Astrocyte of the spinal cord (primary cell): ENCODE measurements around the gene ANKRD49.

ENCODE experiments used
- DNase-seq: peaks from one replicate; pipeline ENCODE4 v3.0.0; 2011; ENCODE audit warnings: low read depth, low spot score
- H3K4me3 ChIP-seq: 2 replicates; pipeline ENCODE4 v1.5.1; 2011; ENCODE audit warnings: low read depth, mild to moderate bottlenecking, low read length, moderate library complexity
- in situ Hi-C: cut with HindIII; loops from 2 replicates; pipeline ENCODE4 v1.10.0; 2017; ENCODE audit warnings: low sequenced_read_pairs
- TF ChIP-seq, protein P1 (sequence below): IDR thresholded peaks from 2 replicates; pipeline ENCODE4 v1.5.1; 2012; ENCODE audit warnings: low read depth, mild to moderate bottlenecking, low read length, inconsistent platforms

Gene ANKRD49

DNA sequence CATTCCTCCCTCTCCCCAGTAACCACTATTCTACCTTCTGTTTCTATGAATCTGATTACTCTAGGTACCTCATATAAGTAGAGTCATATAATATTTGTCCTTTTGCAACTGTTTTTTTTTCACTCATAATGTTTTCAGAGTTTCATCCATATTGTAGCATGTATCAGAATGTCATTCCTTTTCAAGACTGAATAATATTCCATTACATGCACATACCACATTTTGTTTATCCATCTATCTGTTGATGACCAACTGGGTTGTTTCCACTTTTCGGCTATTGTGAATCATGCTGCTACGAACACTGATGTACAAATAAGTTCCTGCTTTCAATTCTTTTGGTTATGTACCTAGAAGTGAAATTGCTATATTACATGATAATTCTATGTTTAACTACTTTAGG is 40.8 kb upstream of the ANKRD49 start:
- DNase-seq = no peak
- TF ChIP-seq, protein P1, sequence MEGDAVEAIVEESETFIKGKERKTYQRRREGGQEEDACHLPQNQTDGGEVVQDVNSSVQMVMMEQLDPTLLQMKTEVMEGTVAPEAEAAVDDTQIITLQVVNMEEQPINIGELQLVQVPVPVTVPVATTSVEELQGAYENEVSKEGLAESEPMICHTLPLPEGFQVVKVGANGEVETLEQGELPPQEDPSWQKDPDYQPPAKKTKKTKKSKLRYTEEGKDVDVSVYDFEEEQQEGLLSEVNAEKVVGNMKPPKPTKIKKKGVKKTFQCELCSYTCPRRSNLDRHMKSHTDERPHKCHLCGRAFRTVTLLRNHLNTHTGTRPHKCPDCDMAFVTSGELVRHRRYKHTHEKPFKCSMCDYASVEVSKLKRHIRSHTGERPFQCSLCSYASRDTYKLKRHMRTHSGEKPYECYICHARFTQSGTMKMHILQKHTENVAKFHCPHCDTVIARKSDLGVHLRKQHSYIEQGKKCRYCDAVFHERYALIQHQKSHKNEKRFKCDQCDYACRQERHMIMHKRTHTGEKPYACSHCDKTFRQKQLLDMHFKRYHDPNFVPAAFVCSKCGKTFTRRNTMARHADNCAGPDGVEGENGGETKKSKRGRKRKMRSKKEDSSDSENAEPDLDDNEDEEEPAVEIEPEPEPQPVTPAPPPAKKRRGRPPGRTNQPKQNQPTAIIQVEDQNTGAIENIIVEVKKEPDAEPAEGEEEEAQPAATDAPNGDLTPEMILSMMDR = no peak
- H3K4me3 ChIP-seq = no peak overlapping the region
- in situ Hi-C loops = no loop called here

DNA sequence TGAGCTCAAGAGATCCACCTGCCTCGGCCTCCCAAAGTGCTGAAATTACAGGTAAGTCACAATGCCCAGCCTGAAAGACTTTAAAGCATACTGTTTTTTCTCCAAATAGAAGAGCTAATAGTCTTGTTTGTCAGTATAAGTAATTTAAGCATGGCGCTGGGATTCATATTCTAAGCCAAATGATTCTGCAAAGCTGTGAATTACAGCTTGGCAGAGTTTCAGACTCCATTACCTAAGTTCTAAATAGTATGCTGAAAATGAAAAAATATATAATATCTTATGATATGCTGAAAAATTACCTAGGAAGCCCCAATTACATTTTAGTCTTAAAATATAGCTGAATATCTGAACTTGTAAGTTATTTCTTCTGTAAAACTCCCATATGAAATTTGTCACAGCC is 39.5 kb upstream of the ANKRD49 start:
- no peak for DNase-seq
- H3K4me3 ChIP-seq = no peak overlapping the region
- TF ChIP-seq, protein P1 = no peak
- in situ Hi-C loops = no loop called here

DNA sequence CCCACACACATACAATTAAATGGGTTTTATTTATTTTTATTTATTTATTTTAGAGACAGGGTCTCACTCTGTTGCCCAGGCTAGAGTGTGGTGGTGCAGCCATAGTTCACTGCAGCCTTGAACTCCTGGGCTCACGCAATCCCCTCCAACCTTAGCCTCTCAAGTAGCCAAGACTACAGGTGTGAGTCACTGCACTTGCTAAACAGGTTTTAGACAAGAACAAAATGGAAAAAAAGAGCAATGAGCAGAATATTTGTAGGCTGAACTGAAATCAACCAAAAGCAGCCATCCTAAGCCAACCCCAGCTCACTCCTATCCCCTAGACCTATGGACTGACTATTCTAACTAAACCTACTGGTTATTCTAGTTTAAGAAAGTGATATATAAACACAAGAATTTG is 37.9 kb upstream of the ANKRD49 start:
- no peak for DNase-seq
- in situ Hi-C loops = no loop called here
- TF ChIP-seq, protein P1 = no peak
- H3K4me3 ChIP-seq = no peak overlapping the region

DNA sequence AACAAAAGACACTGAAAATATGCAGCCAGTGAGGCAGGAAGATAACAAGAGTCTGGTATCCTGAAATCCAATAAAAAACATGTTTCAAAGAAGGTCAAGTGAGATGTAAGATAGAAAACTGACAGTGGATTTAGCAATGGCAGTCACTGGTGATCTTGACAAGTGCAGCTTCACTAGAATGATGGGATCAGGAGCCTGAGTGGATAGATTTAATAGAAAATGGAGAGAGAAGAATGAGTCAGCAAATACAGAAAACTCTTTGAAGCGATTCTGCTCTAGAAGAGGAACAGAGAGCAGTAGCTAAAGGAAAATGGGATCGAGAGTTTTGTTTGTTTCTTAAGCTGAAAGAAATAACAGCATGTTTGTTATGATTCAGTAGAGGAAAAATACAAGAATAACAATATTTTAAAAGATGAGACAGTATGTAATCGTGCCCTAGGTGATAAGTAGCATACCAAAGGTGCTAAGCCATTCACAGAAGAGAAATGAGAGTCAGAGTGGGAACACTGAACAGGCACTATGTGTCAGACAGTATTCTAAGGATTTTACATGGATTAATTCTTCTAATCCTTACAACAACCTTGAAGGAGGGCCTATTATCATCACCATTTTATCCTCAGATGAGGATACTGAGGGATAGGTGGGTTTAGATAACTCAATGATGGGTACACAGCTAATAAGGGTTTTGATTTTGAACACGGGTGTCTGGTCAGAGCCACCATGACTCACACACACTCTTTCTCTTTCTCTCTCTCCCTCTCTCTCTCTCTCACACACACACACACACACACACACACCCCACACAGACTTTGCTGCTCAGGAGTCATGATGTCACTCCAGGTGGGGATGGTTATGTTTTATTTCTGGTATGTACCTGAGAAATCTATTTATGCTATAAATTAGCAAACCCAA is 36.4 kb upstream of the ANKRD49 start:
- TF ChIP-seq, protein P1 = no peak
- no peak overlapping the region for H3K4me3 ChIP-seq
- DNase-seq = no peak
- in situ Hi-C loops = no loop called here

DNA sequence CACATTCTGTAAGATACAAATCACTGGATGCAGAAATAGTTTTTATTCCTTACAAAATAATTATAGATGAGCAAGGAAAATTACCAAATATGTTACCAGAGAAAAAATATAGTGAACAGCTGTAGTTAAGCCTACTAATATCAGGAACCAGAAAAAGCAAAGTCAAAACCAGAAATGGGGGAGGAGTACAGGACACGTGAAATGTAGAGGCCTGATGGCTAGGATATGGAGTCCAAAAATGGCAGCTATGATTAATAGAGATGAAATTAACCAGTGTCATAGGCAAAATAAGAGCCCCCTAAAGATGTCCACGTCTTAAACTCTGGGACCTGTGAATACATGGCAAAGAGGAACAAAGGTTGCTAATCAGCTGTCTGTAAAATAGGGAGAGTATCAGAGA is 34.2 kb upstream of the ANKRD49 start:
- H3K4me3 ChIP-seq = no peak overlapping the region
- in situ Hi-C loops = no loop called here
- no peak for DNase-seq
- TF ChIP-seq, protein P1 = no peak

DNA sequence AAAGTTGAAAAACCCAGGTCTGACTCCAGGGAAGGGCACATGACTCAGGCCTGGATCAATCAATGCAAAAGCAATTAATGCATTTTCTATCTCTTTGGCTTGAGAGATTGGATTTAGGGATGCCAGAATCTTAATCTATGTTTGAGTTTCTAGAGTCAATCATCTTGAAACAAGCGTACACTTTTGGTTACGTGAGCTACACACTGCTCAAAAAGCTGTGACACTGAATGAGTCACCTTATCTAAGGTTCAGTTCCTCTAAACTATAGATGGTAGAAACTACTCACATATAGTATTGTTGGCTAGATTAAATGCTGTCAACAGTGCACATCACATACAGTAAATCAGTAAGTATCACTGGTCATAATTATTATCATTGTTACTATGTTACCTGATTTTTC is 24.4 kb upstream of the ANKRD49 start:
- DNase-seq = no peak
- in situ Hi-C loops = no loop called here
- TF ChIP-seq, protein P1 = no peak
- no peak overlapping the region for H3K4me3 ChIP-seq
